NCI-H2196 treated with DMSO at 0.1 percent for 48 hours (cell line): ENCODE results near the gene SDS.
A peak's percentile ranks its signal among the peaks of the same experiment; 100 is the strongest.

Source experiments
- DNase-seq: peaks from one replicate; lab custom pipeline; 2025; ENCODE audit not compliant: unreplicated experiment; lab: John Stamatoyannopoulos, UW

Gene SDS, protein sequence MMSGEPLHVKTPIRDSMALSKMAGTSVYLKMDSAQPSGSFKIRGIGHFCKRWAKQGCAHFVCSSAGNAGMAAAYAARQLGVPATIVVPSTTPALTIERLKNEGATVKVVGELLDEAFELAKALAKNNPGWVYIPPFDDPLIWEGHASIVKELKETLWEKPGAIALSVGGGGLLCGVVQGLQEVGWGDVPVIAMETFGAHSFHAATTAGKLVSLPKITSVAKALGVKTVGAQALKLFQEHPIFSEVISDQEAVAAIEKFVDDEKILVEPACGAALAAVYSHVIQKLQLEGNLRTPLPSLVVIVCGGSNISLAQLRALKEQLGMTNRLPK

DNA sequence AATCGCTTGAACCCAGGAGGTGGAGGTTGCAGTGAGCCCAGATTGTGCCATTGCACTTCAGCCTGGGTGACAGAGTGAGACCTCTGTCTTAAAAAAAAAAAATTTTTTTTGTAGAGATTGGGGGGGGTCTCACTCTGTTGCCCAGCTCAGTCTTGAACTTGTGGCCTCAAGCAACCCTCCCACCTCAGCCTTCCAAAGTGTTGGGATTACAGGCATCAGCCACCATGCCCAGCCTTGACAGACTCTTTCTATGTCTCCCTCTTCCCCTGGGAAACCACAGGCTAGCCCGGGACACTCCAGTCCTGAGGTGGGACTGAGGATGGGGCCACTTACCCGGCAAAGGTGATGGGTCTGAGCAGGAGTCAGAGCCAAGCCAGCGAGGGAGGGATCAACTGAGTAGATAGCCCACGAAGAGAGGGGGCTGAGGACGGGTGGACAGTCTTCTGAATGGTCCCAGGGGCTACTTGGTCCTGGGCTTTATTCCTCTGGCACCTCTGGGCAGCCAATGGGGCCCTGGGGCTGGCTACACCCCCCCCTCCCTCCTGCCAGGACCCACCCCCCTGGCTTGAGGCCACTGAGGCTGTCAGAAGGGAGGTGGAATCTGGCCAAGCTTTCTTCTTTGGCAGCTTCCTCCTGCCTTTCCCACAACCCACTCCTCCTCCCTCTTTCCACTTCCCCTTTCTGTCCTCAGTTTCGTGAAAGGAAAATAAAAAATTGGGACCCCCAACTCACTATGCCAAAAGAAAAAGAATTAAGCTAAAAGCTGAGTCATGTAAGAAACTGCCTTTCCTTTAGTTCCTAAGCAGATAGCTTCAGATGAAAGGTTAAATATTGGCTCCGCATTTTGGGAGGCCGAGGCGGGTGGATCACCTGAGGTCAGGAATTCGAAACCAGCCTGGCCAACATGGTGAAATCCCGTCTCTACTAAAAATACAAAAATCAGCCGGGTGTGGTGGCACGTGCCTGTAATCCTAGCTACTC, at the start of gene SDS:
Gene SDS (minus strand): TSS at position 453 of the 981 bp plus-strand sequence. CDS start 4,179 bp downstream, outside the sequence.
- DNase-seq, result peak; percentile 32

DNA sequence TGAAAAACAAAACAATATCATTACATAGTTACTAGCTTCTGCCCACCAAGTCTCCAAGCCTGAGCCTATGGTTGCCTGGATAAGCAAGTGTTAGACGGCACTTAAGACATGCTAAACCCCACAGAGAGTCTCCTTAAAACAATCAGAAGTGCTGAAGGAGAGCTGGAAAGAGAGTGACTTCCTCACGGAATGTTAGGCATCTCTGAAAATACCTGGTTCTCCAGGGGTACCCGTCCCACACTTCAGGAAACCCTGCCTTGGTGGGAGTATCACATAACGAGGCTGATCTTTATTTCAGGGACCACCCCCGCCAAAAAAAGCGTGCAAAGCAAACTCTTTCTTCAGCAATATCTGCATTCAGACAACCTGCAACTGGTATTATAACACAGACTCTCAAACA, 49.6 kb upstream of the SDS start:
- DNase-seq, result no peak

DNA sequence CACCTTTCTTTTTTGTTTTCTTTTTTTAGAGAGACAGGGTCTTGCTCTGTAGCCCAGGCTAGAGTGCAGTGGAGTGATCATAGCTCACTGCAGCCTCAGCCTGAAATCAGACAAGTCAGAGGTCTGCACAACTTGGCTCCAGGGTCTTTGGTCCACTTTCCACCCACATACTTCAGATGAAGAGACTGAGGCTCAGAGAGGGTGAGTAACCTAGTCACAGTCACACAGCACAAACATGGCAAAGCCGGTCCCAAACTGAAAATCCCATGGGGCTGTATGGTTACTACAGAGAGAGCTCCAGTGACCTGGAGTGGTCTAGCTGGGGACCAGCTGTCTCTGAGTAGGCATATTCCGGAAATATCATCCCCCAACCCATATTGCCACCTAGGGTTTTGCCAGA, 48.8 kb upstream of the SDS start:
- no peak for DNase-seq

DNA sequence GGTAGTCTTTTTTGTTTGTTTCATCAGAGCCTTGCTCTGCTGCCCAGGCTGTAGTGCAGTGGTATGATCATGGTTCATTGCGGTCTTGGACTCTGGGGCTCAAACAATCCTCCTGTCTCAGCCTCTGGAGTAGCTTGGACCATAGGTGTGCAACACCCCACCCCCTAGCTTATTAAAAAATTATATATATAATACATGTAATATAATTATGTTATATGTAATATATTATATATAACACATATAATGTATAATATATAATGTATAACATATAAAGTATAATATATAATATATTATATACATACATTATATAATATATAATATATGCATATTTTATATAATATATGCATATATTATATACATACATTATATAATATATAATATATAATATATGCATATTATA, 46.2 kb upstream of the SDS start:
- DNase-seq, result no peak

DNA sequence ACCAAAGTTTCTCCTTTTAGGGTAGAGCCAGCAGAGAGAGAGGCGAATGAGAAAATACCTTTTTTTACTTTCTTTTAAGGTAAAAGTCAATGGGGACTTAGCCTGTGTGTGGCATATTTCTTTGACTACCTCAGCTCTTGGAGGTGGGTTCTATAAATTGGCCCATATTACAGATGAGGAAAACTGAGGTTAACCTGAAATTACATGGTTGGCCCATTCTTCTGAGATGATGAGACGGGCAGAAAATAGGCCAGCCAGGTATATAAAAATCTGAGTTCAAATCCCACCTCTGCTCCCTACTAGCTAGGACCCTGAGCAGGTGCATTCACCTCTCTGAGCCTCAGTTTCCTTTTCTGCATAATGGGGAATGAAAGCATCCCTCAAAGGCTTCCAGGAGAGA, 45.6 kb upstream of the SDS start:
- no peak for DNase-seq

DNA sequence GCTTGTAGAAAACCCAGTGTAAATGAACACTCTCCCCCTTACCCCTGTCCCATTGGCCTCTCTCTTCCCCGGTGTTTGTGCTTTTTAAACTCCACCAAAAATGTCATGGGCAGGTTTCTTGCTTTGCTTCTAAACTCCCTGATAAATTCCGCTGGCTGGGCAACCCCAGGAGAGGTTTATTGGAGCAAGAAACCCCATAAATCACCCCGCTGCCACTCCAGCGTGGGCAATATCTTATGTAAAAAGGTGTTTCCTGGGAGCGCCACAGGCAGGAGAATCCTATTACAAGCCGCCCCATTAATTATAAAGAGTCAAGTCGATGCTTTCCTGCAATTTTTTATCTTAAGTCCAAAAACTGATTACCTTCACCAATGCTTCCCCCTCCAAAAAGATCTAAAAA, 45.2 kb upstream of the SDS start:
- DNase-seq, result no peak

DNA sequence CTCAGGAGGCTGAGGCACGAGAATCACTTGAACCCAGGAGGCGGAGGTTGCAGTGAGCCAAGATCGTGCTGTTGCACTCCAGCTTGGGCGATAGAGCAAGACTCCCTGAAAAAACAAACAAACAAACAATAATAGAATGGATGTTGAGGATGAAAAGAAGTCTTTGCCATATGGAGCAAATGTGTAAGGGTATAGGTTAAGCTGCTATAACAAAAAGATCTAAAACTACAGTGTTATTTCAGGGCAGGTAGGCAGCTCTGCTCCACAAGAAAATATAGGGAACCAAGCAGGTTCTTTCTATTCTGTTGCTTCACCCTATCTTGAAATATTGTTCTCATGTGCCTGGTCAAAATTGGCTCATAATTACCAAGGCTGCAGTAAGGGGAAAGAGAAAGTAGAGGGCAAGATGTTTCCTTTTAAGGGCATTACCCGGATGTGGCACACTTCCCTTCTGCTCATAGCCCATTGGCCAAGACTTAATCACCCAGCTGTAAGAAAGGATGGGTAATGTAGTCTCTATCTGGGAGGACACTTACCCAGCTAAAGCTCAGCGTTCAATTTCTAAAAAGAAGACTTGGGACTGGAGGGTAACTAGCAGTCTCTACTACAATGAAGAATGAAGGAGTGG, 42.0 kb upstream of the SDS start:
- no peak for DNase-seq

DNA sequence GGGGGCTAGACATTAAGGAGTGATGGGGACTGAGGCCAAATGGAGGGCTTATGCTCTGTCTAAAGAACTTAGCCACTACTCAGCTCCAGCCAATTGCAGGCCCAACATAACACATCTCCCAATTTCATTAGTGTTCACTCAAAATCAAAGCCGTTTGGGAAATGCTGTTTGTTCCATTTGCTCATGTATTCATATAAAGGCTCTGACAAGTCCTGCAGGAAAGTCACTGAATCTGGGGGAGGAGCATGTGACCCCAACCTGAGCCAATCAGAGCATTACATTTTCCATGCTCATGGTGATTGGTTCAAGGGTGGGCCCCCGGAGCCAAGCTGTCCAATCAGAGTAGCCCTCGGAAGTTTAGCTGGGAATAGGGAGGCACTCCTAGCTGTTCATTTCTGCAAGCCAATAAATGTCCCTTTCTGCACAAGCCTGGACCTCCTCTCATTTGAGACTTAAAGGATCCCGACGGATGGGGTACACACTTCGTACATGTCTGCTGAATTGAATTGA, 39.4 kb upstream of the SDS start:
- no peak for DNase-seq

DNA sequence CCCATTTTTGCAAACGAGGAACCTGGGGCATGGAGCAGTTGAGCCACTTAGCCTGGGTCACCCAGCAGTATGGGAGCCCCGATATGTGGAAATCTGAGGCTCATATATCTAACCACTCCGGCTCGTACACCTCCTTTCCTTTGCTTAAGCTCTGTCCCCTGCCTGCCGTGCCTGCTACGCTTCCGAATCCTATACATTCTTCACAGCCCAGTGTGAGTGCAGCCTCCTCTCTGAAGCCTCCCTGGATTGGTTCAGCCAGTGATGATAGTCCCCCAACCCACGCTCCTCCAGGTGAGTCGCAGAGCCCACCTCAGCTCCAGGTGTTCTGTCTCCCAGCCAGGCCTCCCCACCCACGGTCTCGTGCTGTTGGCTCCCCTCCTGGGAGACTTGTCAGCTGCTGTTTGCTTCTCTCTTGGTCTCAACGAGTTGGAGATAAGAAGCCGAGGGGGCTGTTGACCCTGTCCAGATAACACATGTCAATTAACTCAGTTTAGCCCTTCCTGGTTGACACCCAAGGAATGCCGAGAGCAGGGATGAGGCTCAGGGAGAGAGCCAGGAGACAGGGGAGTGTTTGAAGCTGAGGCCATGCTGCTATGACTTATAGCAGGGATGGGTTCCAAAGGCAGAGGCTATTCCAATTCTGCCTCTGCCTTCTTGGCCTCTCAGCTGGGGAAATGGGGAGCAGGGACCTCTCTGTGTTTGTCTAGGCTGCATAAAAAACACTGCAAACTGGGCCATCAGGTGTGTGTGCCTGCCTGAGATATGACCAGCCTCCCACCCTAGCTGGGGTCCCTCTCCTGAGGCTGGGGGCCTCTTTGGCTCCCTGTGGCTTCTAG, 37.5 kb upstream of the SDS start:
- no peak for DNase-seq

DNA sequence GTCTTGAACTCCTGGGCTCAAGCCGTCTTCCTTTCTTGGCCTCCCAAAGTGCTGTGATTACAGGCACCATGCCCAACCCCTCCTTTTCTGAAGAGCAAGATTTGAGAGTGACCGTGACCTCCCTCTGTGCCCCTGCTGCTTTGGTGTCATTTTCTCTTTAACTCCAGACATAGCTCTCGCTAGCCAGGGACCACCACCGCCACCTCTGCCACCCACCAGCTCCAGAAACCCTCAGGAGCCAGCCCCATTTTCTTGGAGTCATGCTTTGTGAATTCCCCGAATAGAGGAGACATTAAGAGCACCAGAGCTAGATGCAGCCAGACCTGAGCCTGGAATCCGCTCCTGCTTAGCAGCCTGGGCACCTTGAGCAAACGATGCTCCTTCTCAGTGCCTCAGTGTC, 36.6 kb upstream of the SDS start:
- DNase-seq, result no peak

DNA sequence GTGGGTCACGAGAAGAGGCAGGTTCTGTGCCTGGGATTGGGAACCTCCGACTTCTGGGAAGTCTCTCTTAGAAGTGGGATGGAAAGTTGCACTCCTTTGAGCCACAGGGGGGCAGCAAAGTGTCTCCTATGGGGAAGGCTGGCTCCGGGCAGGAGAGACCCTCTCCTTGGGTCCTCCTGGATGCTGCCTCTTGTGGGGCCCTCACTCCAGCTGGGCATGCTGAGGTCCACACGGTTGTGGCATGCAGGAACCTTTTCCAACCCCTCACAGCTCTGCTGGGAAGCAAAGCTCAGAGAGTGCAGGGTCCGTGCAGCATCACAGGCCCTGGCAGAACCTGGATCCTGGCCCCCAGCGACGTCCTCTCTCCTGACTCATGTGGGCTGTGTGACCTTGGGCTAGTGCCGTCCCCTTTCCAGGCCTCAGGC, 35.9 kb upstream of the SDS start:
- peak; percentile 2 for DNase-seq

DNA sequence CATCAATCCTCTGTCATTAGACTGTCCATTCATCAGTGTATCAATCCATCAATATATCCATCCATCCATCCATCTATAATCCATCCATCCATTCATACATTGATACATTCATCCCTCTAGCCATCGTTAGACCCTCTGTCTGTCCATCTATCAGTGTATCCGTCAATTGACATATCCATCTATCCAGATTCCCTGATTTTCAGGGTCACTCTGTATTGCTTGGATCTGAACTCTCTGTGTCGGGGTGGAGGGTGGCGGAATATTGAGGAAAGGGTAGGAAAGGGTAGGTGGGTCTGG, 35.6 kb upstream of the SDS start:
- DNase-seq, result no peak

DNA sequence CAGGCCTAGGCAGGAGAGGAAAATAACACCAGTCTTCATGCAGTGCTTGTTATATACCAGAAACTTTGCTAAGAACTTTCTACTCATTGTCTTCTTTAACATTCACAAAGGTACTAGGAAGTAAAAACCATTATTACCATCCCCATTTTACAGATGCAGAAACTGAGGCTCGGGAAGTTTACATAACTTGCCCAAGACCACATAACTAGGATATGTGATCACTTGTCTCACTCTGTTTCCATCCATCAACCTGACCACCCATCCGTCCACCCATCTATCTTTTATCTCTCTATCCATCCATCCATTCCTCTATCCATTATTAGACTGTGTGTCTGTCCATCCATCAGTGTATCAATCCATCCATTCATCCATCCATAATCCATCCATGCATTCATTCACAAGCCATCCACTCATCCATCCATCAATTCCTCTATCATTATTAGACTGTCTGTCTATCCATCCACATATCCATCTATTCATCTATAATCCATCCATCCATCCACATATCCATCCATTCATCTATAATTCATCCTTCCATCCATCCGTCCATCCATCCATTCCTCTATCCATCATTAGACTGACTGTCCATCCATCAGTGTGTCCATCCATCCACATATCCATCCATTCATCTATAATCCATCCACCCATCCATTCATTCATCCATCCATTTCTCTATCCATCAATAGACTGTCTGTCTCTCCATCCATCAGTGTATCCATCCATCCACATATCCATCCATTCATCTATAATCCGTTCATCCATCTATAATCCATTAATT, 35.0 kb upstream of the SDS start:
- DNase-seq, result no peak

DNA sequence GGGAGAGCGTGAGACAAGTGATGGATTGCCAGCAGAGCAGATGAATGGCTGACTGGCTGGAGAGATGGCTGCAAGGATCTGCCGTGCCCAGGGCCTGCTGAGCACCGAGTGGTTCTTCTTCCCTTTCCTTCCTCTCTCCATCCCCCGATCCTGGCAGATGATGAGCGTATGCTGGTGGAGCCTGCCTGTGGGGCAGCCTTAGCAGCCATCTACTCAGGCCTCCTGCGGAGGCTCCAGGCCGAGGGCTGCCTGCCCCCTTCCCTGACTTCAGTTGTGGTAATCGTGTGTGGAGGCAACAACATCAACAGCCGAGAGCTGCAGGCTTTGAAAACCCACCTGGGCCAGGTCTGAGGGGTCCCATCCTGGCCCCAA, 34.0 kb upstream of the SDS start:
- no peak for DNase-seq

DNA sequence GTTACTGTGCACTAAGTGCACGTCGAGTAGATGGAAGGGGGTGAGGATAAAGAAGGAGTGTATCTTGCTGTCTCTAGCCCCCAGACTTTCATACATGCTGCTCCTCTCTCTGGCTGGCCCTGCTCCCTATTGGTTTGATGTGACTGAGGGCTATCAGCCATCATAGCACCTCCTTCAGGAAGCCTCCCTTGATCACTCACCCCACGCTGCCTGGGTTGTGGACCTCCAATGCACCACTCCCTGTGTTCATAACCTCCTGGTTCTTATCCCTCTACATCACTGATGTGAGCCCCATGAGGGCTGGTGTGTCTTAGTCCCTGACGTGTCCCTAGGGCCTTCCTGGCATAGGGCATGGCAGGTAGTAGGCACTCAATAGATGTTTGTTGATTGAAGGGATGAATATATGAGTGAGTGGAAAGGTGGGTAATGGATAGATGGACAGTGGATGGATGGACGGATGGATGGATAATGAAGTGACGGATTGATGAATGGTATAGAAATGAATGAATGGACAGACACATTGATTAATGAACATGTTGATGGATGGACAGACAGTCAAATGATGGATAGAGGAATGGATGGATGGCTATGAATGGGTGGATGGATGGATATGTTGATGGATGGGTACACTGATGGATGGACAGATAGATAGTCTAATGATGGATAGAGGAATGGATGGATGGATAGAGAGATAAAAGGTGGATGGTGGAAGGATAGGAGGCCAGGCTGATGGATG, 33.5 kb upstream of the SDS start:
- DNase-seq, result no peak

DNA sequence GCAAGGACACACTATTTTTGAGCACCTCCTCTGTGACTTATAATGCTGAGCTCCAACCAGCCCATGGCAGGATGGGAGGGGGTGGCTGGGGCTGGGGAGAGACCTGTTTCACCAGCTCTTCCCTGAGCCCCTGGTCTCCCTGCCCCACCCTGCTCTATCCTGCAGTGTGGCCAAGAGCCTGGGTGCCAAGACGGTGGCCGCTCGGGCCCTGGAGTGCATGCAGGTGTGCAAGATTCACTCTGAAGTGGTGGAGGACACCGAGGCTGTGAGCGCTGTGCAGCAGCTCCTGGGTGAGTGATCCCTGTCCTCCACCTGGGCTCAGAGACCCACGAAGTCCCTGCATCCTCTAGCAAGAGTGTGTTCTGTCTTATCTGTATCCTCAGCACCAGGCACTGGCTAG, 32.9 kb upstream of the SDS start:
- DNase-seq, result no peak

DNA sequence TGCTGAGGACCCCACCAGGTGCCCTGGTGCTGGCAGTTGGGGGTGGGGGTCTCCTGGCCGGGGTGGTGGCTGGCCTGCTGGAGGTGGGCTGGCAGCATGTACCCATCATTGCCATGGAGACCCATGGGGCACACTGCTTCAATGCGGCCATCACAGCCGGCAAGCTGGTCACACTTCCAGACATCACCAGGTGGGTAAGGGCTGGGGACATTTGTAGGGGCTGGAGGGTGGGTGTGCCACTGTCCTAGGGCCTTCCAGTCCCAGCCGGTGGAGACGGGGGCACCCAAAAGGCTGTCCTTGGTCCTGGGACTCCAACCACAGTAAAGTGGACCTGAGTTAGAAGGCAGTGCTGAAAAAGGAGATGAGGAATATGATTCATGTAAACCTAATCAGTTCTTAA, 31.7 kb upstream of the SDS start:
- DNase-seq, result no peak

DNA sequence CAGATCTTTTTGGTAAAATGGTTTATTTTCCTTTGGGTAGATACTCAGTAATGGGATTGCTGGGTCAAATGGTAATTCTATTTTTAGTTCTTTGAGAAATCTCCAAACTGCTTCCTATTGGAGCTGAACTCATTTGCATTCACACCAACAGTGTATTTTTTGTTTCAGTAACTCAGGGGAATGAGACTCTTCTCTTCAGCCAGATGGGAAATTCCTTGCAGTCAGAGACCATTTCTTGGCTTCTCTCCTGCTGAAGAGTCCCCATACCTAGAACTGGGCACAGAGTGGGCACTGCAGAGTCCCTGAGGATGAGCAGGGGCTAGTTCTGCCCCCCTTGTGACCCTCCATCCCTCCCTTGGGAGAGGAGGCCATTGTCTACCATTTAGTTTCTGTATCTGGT, 29.3 kb upstream of the SDS start:
- DNase-seq, result no peak

DNA sequence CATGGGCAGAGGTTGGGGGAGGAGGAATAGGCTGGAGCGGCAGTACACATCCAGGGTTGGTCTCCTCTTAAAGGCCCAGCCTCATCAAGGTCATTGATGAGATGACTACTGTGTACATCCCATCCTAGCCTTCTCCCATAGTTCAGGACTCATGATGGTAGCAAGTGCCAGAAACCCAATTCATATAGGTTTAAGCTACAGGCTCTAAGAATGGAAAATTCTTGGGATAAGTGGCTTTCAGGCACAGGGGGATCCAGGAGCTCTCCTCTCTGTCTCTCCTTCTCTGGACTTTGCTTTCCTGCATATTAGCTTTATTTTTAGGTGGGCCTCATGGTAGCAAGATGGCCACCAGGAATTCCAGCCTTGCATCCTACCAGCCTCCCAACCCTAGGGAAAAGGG, 24.8 kb upstream of the SDS start:
- no peak for DNase-seq
